ENCODE results near the gene GARIN5A.
"Not testable (repeated sequence)": the region's sequence is repeated elsewhere in the genome, so short reads cannot be mapped to it uniquely, and the experiment has no call there.

GARIN5A gene

GRCh38 chr19:50461066-50461875 lies 15.4 kb downstream of the GARIN5A start:
- peak; percentile 55 to 59 for DNase-seq

- DNase-seq = no peak
Observed at GRCh38 chr19:50460161-50460765, 16.4 kb downstream of the GARIN5A start.

- no peak for DNase-seq
Observed at GRCh38 chr19:50459638-50460037, 17.0 kb downstream of the GARIN5A start.

- DNase-seq = no peak
Observed at GRCh38 chr19:50459067-50459456, 17.6 kb downstream of the GARIN5A start.

GRCh38 chr19:50458396-50459066 lies 18.1 kb downstream of the GARIN5A start:
- no peak for DNase-seq

- no peak for DNase-seq
Observed at GRCh38 chr19:50457300-50457699, 19.3 kb downstream of the GARIN5A start.

GRCh38 chr19:50455992-50456391 lies 20.7 kb downstream of the GARIN5A start:
- DNase-seq = no peak

- DNase-seq = no peak
Observed at GRCh38 chr19:50453243-50453642, 23.4 kb downstream of the GARIN5A start.

- no peak for DNase-seq
Observed at GRCh38 chr19:50451223-50451534, 25.5 kb downstream of the GARIN5A start.

GRCh38 chr19:50450369-50451222 lies 26.1 kb downstream of the GARIN5A start:
- no peak for DNase-seq

- DNase-seq = no peak
Observed at GRCh38 chr19:50449236-50449899, 27.3 kb downstream of the GARIN5A start.

GRCh38 chr19:50447750-50448149 lies 28.9 kb downstream of the GARIN5A start:
- no peak for DNase-seq

- DNase-seq = no peak
Observed at GRCh38 chr19:50447053-50447452, 29.6 kb downstream of the GARIN5A start.

- no peak for DNase-seq
Observed at GRCh38 chr19:50444059-50444458, 32.6 kb downstream of the GARIN5A start.

- DNase-seq = not testable (repeated sequence)
Observed at GRCh38 chr19:50439130-50439529, 37.5 kb downstream of the GARIN5A start.

- DNase-seq = no peak
Observed at GRCh38 chr19:50437862-50438449, 38.7 kb downstream of the GARIN5A start.

- no peak for DNase-seq
Observed at GRCh38 chr19:50435627-50436026, 41.0 kb downstream of the GARIN5A start.

- DNase-seq = no peak
Observed at GRCh38 chr19:50435221-50435620, 41.4 kb downstream of the GARIN5A start.

GRCh38 chr19:50434525-50434924 lies 42.1 kb downstream of the GARIN5A start:
- no peak for DNase-seq

GRCh38 chr19:50433201-50434180 lies 43.2 kb downstream of the GARIN5A start:
- no peak for DNase-seq
